Measurements from ENCODE around the gene NUTM1. TPM values are rescaled to one million over a fixed set of nuclear protein-coding genes. Genes with fewer than 3 reads are reported as not detected.
"Not testable (repeated sequence)": the region's sequence is repeated elsewhere in the genome, so short reads cannot be mapped to it uniquely, and the experiment has no call there.

Gene NUTM1
- total RNA-seq, 2 experiments from 2014 or later: not detected

DNA sequence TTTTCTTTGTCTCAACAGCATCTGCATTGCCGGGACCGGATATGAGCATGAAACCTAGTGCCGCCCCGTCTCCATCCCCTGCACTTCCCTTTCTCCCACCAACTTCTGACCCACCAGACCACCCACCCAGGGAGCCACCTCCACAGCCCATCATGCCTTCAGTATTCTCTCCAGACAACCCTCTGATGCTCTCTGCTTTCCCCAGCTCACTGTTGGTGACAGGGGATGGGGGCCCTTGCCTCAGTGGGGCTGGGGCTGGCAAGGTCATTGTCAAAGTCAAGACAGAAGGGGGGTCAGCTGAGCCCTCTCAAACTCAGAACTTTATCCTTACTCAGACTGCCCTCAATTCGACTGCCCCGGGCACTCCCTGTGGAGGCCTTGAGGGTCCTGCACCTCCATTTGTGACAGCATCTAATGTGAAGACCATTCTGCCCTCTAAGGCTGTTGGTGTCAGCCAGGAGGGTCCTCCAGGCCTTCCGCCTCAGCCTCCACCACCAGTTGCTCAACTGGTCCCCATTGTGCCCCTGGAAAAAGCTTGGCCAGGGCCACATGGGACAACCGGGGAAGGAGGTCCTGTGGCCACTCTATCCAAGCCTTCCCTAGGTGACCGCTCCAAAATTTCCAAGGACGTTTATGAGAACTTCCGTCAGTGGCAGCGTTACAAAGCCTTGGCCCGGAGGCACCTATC lies 5.0 kb downstream of the NUTM1 start:
- no peak overlapping the region for H3K4me3 Mint-ChIP-seq
- Histone ChIP-seq H3K4me3 (ENCODE audit: low read length) (no peak overlapping the region), H3K27me3 (ENCODE audit: control insufficient read depth in 1 of 2, insufficient read depth in 2 of 2, low read length in 2 of 2) (no peaks in the 10 kb centered on the region), H3K27ac (ENCODE audit: low read depth in 1 of 2, low read length in 2 of 2) (no peak overlapping the region), H3K36me3 (ENCODE audit: insufficient read depth, low read length) (no peaks in the 10 kb centered on the region), H3K9me3 (ENCODE audit: control insufficient read depth in 1 of 2, insufficient read depth in 1 of 2, low read length in 2 of 2) (no peaks in the 10 kb centered on the region), H3K4me1 (ENCODE audit: insufficient read depth, low read length) (peaks cover 2% of the 10 kb centered on the region)
- H3K27ac Mint-ChIP-seq: no peak overlapping the region
- intact Hi-C loops (cut with DNase I, micrococcal nuclease): no loop called here
- ChIA-PET CTCF (no interaction called here), POLR2A (no interaction called here)
- no peaks in the 10 kb centered on the region for H3K36me3 Mint-ChIP-seq (ENCODE audit: low read depth)
- TF ChIP-seq, protein P1, sequence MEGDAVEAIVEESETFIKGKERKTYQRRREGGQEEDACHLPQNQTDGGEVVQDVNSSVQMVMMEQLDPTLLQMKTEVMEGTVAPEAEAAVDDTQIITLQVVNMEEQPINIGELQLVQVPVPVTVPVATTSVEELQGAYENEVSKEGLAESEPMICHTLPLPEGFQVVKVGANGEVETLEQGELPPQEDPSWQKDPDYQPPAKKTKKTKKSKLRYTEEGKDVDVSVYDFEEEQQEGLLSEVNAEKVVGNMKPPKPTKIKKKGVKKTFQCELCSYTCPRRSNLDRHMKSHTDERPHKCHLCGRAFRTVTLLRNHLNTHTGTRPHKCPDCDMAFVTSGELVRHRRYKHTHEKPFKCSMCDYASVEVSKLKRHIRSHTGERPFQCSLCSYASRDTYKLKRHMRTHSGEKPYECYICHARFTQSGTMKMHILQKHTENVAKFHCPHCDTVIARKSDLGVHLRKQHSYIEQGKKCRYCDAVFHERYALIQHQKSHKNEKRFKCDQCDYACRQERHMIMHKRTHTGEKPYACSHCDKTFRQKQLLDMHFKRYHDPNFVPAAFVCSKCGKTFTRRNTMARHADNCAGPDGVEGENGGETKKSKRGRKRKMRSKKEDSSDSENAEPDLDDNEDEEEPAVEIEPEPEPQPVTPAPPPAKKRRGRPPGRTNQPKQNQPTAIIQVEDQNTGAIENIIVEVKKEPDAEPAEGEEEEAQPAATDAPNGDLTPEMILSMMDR (IDR thresholded peaks at IDR 0.05): no peak
- H3K9me3 Mint-ChIP-seq: no peaks in the 10 kb centered on the region
- no peak for DNase-seq
- no peak for ATAC-seq (ENCODE audit: poor library complexity)
- no peaks in the 10 kb centered on the region for H3K4me1 Mint-ChIP-seq (ENCODE audit: low read depth)
- H3K27me3 Mint-ChIP-seq: no peaks in the 10 kb centered on the region

DNA sequence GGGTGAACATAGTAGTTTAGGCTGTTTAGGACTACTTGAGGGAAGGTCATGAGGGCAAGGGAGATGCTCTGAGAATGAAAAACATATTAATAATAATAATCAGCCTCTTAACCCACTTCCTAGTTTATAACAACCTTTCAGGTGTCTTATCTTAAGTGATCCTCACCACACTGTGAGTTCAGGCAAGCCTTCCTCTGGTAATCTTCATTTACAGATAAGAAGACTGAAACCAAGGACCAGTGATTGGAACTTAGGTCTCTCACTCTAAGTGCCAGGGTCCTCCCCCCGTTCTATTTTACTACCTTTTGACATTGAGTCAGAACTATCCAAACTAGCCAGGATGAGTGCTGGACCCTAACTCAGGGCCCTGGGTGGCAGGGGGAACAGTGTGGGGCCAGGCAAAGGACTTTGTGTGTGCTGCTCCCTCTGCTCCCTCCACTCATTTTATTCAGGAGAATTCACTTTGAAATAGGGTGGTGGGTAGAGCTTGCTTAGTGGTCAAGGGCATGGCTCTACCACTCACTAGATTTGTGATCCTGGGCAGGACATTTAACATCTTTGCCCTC lies 5.7 kb downstream of the NUTM1 start:
- Mint-ChIP-seq H3K36me3 (ENCODE audit: low read depth) (no peaks in the 10 kb centered on the region), H3K9me3 (no peaks in the 10 kb centered on the region), H3K27me3 (no peaks in the 10 kb centered on the region), H3K4me3 (no peak overlapping the region), H3K4me1 (ENCODE audit: low read depth) (no peaks in the 10 kb centered on the region), H3K27ac (no peak overlapping the region)
- TF ChIP-seq, protein P1 (IDR thresholded peaks at IDR 0.05): no peak
- H3K27ac ChIP-seq (ENCODE audit: low read depth in 1 of 2, low read length in 2 of 2): no peak overlapping the region
- H3K4me1 ChIP-seq (ENCODE audit: insufficient read depth, low read length): no peaks in the 10 kb centered on the region
- no peaks in the 10 kb centered on the region for H3K9me3 ChIP-seq (ENCODE audit: control insufficient read depth in 1 of 2, insufficient read depth in 1 of 2, low read length in 2 of 2)
- ChIA-PET POLR2A (no interaction called here), CTCF (no interaction called here)
- no peak overlapping the region for H3K4me3 ChIP-seq (ENCODE audit: low read length)
- no peaks in the 10 kb centered on the region for H3K36me3 ChIP-seq (ENCODE audit: insufficient read depth, low read length)
- no peak for DNase-seq
- H3K27me3 ChIP-seq (ENCODE audit: control insufficient read depth in 1 of 2, insufficient read depth in 2 of 2, low read length in 2 of 2): no peaks in the 10 kb centered on the region
- intact Hi-C loops (cut with DNase I, micrococcal nuclease): no loop called here
- no peak for ATAC-seq (ENCODE audit: poor library complexity)

DNA sequence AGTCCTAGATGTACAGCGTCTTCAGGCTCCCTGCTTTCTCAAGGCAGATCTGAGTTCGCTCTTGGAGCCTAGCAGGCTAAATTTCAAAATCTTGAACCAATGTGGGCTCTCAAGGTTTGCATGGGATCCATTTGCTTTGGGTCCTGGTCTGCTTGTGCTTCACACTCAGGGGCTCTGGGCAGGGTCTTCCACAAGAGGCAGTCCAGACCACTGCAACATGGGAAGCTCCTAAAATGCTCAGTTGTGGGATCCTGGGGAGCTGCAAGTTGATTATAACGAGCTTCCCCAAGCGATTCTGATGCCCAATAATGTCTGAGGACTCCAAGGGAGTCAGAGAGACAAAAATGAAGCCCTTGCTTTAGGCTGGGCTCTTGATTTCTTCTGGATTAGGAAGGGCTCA lies 6.7 kb downstream of the NUTM1 start:
- ChIA-PET CTCF (no interaction called here), POLR2A (no interaction called here)
- Mint-ChIP-seq H3K9me3 (no peaks in the 10 kb centered on the region), H3K4me3 (no peak overlapping the region), H3K27me3 (no peaks in the 10 kb centered on the region), H3K27ac (no peak overlapping the region), H3K4me1 (ENCODE audit: low read depth) (no peaks in the 10 kb centered on the region), H3K36me3 (ENCODE audit: low read depth) (peaks cover 6% of the 10 kb centered on the region)
- intact Hi-C loops (cut with DNase I, micrococcal nuclease): no loop called here
- peaks cover 3% of the 10 kb centered on the region for H3K36me3 ChIP-seq (ENCODE audit: insufficient read depth, low read length)
- H3K9me3 ChIP-seq (ENCODE audit: control insufficient read depth in 1 of 2, insufficient read depth in 1 of 2, low read length in 2 of 2): no peaks in the 10 kb centered on the region
- H3K4me3 ChIP-seq (ENCODE audit: low read length): no peak overlapping the region
- no peaks in the 10 kb centered on the region for H3K4me1 ChIP-seq (ENCODE audit: insufficient read depth, low read length)
- no peak overlapping the region for H3K27ac ChIP-seq (ENCODE audit: low read depth in 1 of 2, low read length in 2 of 2)
- no peaks in the 10 kb centered on the region for H3K27me3 ChIP-seq (ENCODE audit: control insufficient read depth in 1 of 2, insufficient read depth in 2 of 2, low read length in 2 of 2)
- TF ChIP-seq, protein P1 (IDR thresholded peaks at IDR 0.05): no peak
- ATAC-seq (ENCODE audit: poor library complexity) (no peak), DNase-seq (no peak)

DNA sequence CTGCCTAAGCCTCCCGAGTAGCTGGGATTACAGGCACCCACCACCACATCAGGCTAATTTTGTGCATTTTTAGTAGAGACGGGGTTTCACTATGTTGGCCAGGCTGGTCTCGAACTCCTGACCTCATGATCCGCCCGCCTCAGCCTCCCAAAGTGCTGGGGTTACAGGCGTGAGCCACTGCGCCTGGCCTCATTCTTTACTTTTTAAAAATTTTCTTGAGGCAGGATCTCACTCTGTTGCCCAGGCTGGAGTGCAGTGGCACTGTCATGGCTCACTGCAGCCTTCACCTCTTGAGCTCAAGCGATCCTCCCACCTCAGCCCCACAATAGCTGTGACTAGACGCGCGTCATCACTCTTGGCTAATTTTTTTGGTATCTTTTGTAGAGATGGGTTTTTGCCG lies 9.9 kb downstream of the NUTM1 start:
- ATAC-seq (ENCODE audit: poor library complexity); H3K27me3 Mint-ChIP-seq; H3K27me3 ChIP-seq (ENCODE audit: control insufficient read depth in 1 of 2, insufficient read depth in 2 of 2, low read length in 2 of 2); CTCF ChIA-PET; DNase-seq; H3K4me3 Mint-ChIP-seq; H3K4me1 Mint-ChIP-seq (ENCODE audit: low read depth); intact Hi-C loops (cut with DNase I, micrococcal nuclease); H3K4me3 ChIP-seq (ENCODE audit: low read length); H3K27ac Mint-ChIP-seq; H3K27ac ChIP-seq (ENCODE audit: low read depth in 1 of 2, low read length in 2 of 2); H3K4me1 ChIP-seq (ENCODE audit: insufficient read depth, low read length); H3K9me3 Mint-ChIP-seq; H3K9me3 ChIP-seq (ENCODE audit: control insufficient read depth in 1 of 2, insufficient read depth in 1 of 2, low read length in 2 of 2): not testable (repeated sequence)
- POLR2A ChIA-PET: interaction anchor here (1.3 kb wide), 1 partner anchor 15 kb away, joined by 3 read pairs; no protein-coding TSS in a partner anchor
- H3K36me3 ChIP-seq (ENCODE audit: insufficient read depth, low read length): peaks cover 27% of the 10 kb centered on the region
- H3K36me3 Mint-ChIP-seq (ENCODE audit: low read depth): peaks cover 34% of the 10 kb centered on the region
